Transverse colon (tissue), 4 donors: Measurements from ENCODE around the gene TMEM237.

ENCODE experiments used
- CTCF ChIP-seq, 5 experiments: fragments of 200-600 bp in 3 of 5; fragments of 450-650 bp in 2 of 5; sonication (generic) in 3 of 5; IDR thresholded peaks; 1 replicate in 2 of 5; 2 replicates in 3 of 5; pipeline ENCODE4 v1.5.1; 2016 to 2017; ENCODE audit warnings: antibody characterized with exemption in 5 of 5, inconsistent platforms in 3 of 5, mild to moderate bottlenecking in 2 of 5, moderate library complexity in 1 of 5
- POLR2AphosphoS5 ChIP-seq, 3 donors: sonication (generic); formaldehyde crosslinking; IDR thresholded peaks; one replicate each; pipeline ENCODE4 v1.6.1; 2016; ENCODE audit warnings: antibody characterized with exemption in 3 of 3

GRCh38 chr2:201685156-201685555 is 41.9 kb upstream of the TMEM237 start:
- TF ChIP-seq CTCF (IDR thresholded peaks at IDR 0.05), result no peak
- TF ChIP-seq POLR2AphosphoS5 (IDR thresholded peaks at IDR 0.05), result no peak
